SK-N-SH treated with all-trans-retinoic acid at 6 μM for 48 hours (cell line): Measurements from ENCODE around the gene FBXO31.

ENCODE experiments used
- ATAC-seq: fragments of 200-7000 bp; cut with Tn5 transposase; 3 replicates; pipeline ENCODE4 v1.9.1; 2020; ENCODE audit warnings: mild to moderate bottlenecking, moderate library complexity
- ARNTL ChIP-seq: fragments of 450-650 bp; formaldehyde crosslinking; IDR thresholded peaks from 2 replicates; pipeline ENCODE4 v1.5.0; 2020; ENCODE audit warnings: low read depth, mild to moderate bottlenecking, moderate library complexity, borderline replicate concordance
- BACH2 ChIP-seq: fragments of 250-450 bp; sonication (Bioruptor Pico); IDR thresholded peaks from 2 replicates; pipeline ENCODE4 v1.9.0; 2021; ENCODE audit warnings: mild to moderate bottlenecking, borderline replicate concordance
- CREB5 ChIP-seq: fragments of 250-450 bp; sonication (Bioruptor Pico); IDR thresholded peaks from 2 replicates; pipeline ENCODE4 v1.5.1; 2020; ENCODE audit warnings: low read depth, mild to moderate bottlenecking, moderate library complexity
- CSDC2 ChIP-seq: fragments of 250-450 bp; sonication (Bioruptor Pico); IDR thresholded peaks from 2 replicates; pipeline ENCODE4 v1.5.0; 2020; ENCODE audit warnings: mild to moderate bottlenecking, moderate library complexity
- ESRRG ChIP-seq: fragments of 250-450 bp; sonication (Bioruptor Pico); IDR thresholded peaks from 2 replicates; pipeline ENCODE4 v1.6.1; 2021; ENCODE audit warnings: mild to moderate bottlenecking
- GLIS3 ChIP-seq: fragments of 250-450 bp; sonication (Bioruptor Pico); IDR thresholded peaks from 2 replicates; pipeline ENCODE4 v1.5.0; 2020; ENCODE audit warnings: mild to moderate bottlenecking, moderate library complexity
- ISL1 ChIP-seq: fragments of 250-450 bp; sonication (Bioruptor Pico); IDR thresholded peaks from 2 replicates; pipeline ENCODE4 v2.1.2; 2022; ENCODE audit warnings: mild to moderate bottlenecking, moderate library complexity
- OSR1 ChIP-seq: fragments of 250-450 bp; sonication (Bioruptor Pico); IDR thresholded peaks from 2 replicates; pipeline ENCODE4 v1.8.0; 2022; ENCODE audit warnings: moderate library complexity, mild to moderate bottlenecking, inconsistent platforms
- PATZ1 ChIP-seq: fragments of 250-450 bp; sonication (Bioruptor Pico); IDR thresholded peaks from 2 replicates; pipeline ENCODE4 v1.8.0; 2020; ENCODE audit warnings: mild to moderate bottlenecking, moderate library complexity, borderline replicate concordance
- POU6F1 ChIP-seq: fragments of 250-450 bp; sonication (Bioruptor Pico); IDR thresholded peaks from 2 replicates; pipeline ENCODE4 v1.8.0; 2021; ENCODE audit warnings: low read depth, mild to moderate bottlenecking, moderate library complexity, borderline replicate concordance
- PPARA ChIP-seq: fragments of 250-450 bp; sonication (Bioruptor Pico); IDR thresholded peaks from 2 replicates; pipeline ENCODE4 v1.5.0; 2020; ENCODE audit warnings: mild to moderate bottlenecking, borderline replicate concordance
- RARB ChIP-seq: fragments of 250-450 bp; sonication (Bioruptor Pico); IDR thresholded peaks from 2 replicates; pipeline ENCODE4 v1.8.0; 2021; ENCODE audit warnings: mild to moderate bottlenecking, moderate library complexity
- SNAI2 ChIP-seq: fragments of 250-450 bp; sonication (Bioruptor Pico); IDR thresholded peaks from 2 replicates; pipeline ENCODE4 v1.5.0; 2020; ENCODE audit warnings: mild to moderate bottlenecking, moderate library complexity
- TCF4 ChIP-seq: fragments of 250-450 bp; sonication (Bioruptor Pico); IDR thresholded peaks from 2 replicates; pipeline ENCODE4 v1.8.0; 2021; ENCODE audit warnings: mild to moderate bottlenecking, moderate library complexity, borderline replicate concordance
- TOX ChIP-seq: fragments of 250-450 bp; sonication (Bioruptor Pico); IDR thresholded peaks from 2 replicates; pipeline ENCODE4 v1.8.0; 2021; ENCODE audit warnings: mild to moderate bottlenecking, moderate library complexity, borderline replicate concordance
- TSHZ2 ChIP-seq: fragments of 250-450 bp; sonication (Bioruptor Pico); IDR thresholded peaks from 2 replicates; pipeline ENCODE4 v1.5.0; 2020; ENCODE audit warnings: mild to moderate bottlenecking, moderate library complexity
- ZC3H10 ChIP-seq: fragments of 250-450 bp; sonication (Bioruptor Pico); IDR thresholded peaks from 2 replicates; pipeline ENCODE4 v1.5.1; 2021; ENCODE audit warnings: mild to moderate bottlenecking, moderate library complexity
- ZFP3 ChIP-seq: fragments of 250-450 bp; sonication (Bioruptor Pico); IDR thresholded peaks from 2 replicates; pipeline ENCODE4 v1.5.0; 2020; ENCODE audit warnings: mild to moderate bottlenecking, moderate library complexity
- ZFP30 ChIP-seq: fragments of 450-650 bp; formaldehyde crosslinking; IDR thresholded peaks from 2 replicates; pipeline ENCODE4 v1.5.0; 2022; ENCODE audit warnings: mild to moderate bottlenecking, moderate library complexity
- ZNF565 ChIP-seq: fragments of 450-650 bp; formaldehyde crosslinking; conservative IDR thresholded peaks from 2 replicates; pipeline ENCODE4 v1.5.0; 2020; ENCODE audit warnings: low read depth, mild to moderate bottlenecking, moderate library complexity
- ZNF70 ChIP-seq: fragments of 450-650 bp; formaldehyde crosslinking; IDR thresholded peaks from 2 replicates; pipeline ENCODE4 v1.5.0; 2020; ENCODE audit warnings: mild to moderate bottlenecking, moderate library complexity
- ZNF8 ChIP-seq: fragments of 450-650 bp; formaldehyde crosslinking; IDR thresholded peaks from 2 replicates; pipeline ENCODE4 v1.5.0; 2020; ENCODE audit warnings: mild to moderate bottlenecking, moderate library complexity

Gene FBXO31

GRCh38 chr16:87424266-87424665 is 40.7 kb upstream of the FBXO31 start (continued):
- TF ChIP-seq ZNF8 (CRISPR knock-in tag) (no peak), ISL1 (CRISPR knock-in tag) (no peak)

- no peak for ATAC-seq
- TF ChIP-seq ESRRG = no peak
- TF ChIP-seq CREB5 (CRISPR knock-in tag) = no peak
- TF ChIP-seq TCF4 = no peak
- no peak for TF ChIP-seq POU6F1
- TF ChIP-seq ZFP30 (CRISPR knock-in tag) = no peak
- TF ChIP-seq GLIS3 = no peak
- no peak for TF ChIP-seq PATZ1 (CRISPR knock-in tag)
- TF ChIP-seq RARB = no peak
- TF ChIP-seq ZFP3 (CRISPR knock-in tag) = no peak
- no peak for TF ChIP-seq CSDC2 (CRISPR knock-in tag)
- no peak for TF ChIP-seq TSHZ2
- no peak for TF ChIP-seq OSR1 (CRISPR knock-in tag)
- TF ChIP-seq ZC3H10 (CRISPR knock-in tag) = no peak
- no peak for TF ChIP-seq ZNF70 (CRISPR knock-in tag)
- TF ChIP-seq ZNF565 (CRISPR knock-in tag) = no peak
- TF ChIP-seq ZNF8 (CRISPR knock-in tag) = no peak
- no peak for TF ChIP-seq PPARA (CRISPR knock-in tag)
- no peak for TF ChIP-seq TOX
- TF ChIP-seq ISL1 (CRISPR knock-in tag) = no peak
- TF ChIP-seq, all 23 proteins: peak for 0
These were observed 39.9 kb upstream of the FBXO31 start for GRCh38 chr16:87423429-87423828.

- TF ChIP-seq ZNF565 (CRISPR knock-in tag) (no peak), ESRRG (no peak), CREB5 (CRISPR knock-in tag) (no peak), ZC3H10 (CRISPR knock-in tag) (no peak), ZNF70 (CRISPR knock-in tag) (no peak), TSHZ2 (no peak), SNAI2 (CRISPR knock-in tag) (no peak), BACH2 (no peak), ARNTL (CRISPR knock-in tag) (no peak), ZFP30 (CRISPR knock-in tag) (no peak), CSDC2 (CRISPR knock-in tag) (no peak), PPARA (CRISPR knock-in tag) (no peak), TOX (no peak), PATZ1 (CRISPR knock-in tag) (no peak), OSR1 (CRISPR knock-in tag) (no peak), POU6F1 (no peak), ISL1 (CRISPR knock-in tag) (no peak), RARB (no peak)
- TF ChIP-seq, all 23 proteins: peak for 0
- ATAC-seq = no peak
These were observed 38.5 kb upstream of the FBXO31 start for GRCh38 chr16:87422106-87422505.
